Measurements from ENCODE around the gene OR52H1. TPM values are rescaled to one million over a fixed set of nuclear protein-coding genes. Genes with fewer than 3 reads are reported as not detected.

Gene OR52H1
- total RNA-seq, 1 donor from 2014 or later = not detected

- TF ChIP-seq POLR2A (IDR thresholded peaks at IDR 0.05) (no peak), CTCF (IDR thresholded peaks at IDR 0.05) (no peak), POLR2AphosphoS5 (IDR thresholded peaks at IDR 0.05; ENCODE audit: insufficient read depth in 1 of 2, low read depth in 1 of 2) (no peak)
These were observed 38.5 kb downstream of the OR52H1 start, which contains the start of gene UBQLN3 for GRCh38 chr11:5509803-5510202. Gene UBQLN3, minus strand, starts transcription at chr11:5509957. Its CDS starts 399 bp downstream, at chr11:5509558.

GRCh38 chr11:5508605-5509004, 39.7 kb downstream of the OR52H1 start:
- intact Hi-C loops (cut with DNase I) = no loop called here
- no peak for TF ChIP-seq POLR2AphosphoS5 (IDR thresholded peaks at IDR 0.05; ENCODE audit: insufficient read depth in 1 of 2, low read depth in 1 of 2)
- no peak for TF ChIP-seq CTCF (IDR thresholded peaks at IDR 0.05)
- no peak for TF ChIP-seq POLR2A (IDR thresholded peaks at IDR 0.05)
- DNase-seq (ENCODE audit: extremely low spot score in 2 of 2) = no peak
- no peaks in the 10 kb centered on the region for H3K27me3 ChIP-seq
- no peaks in the 10 kb centered on the region for H3K4me1 ChIP-seq
- no peaks in the 10 kb centered on the region for H3K36me3 ChIP-seq
- H3K27ac ChIP-seq = no peak overlapping the region
- no peaks in the 10 kb centered on the region for H3K9me3 ChIP-seq
- H3K4me3 ChIP-seq = no peak overlapping the region

More at GRCh38 chr11:5509803-5510202, 38.5 kb downstream of the OR52H1 start, which contains the start of gene UBQLN3:
- intact Hi-C loops (cut with DNase I) = no loop called here
- H3K27ac ChIP-seq = no peak within 1 kb of the TSS
- no peaks in the 10 kb centered on the region for H3K4me1 ChIP-seq
- no peaks in the 10 kb centered on the region for H3K36me3 ChIP-seq
- no peaks in the 10 kb centered on the region for H3K9me3 ChIP-seq
- no peaks in the 10 kb centered on the region for H3K27me3 ChIP-seq
- no peak within 1 kb of the TSS for H3K4me3 ChIP-seq
- no peak for DNase-seq (ENCODE audit: extremely low spot score in 2 of 2)

GRCh38 chr11:5507933-5508305, 40.4 kb downstream of the OR52H1 start:
- H3K27me3 ChIP-seq = no peaks in the 10 kb centered on the region
- no peak overlapping the region for H3K27ac ChIP-seq
- H3K36me3 ChIP-seq = no peaks in the 10 kb centered on the region
- TF ChIP-seq CTCF (IDR thresholded peaks at IDR 0.05) = no peak
- TF ChIP-seq POLR2AphosphoS5 (IDR thresholded peaks at IDR 0.05; ENCODE audit: insufficient read depth in 1 of 2, low read depth in 1 of 2) = no peak
- no peak for TF ChIP-seq POLR2A (IDR thresholded peaks at IDR 0.05)
- no peak overlapping the region for H3K4me3 ChIP-seq
- no peaks in the 10 kb centered on the region for H3K4me1 ChIP-seq
- H3K9me3 ChIP-seq = no peaks in the 10 kb centered on the region
- DNase-seq (ENCODE audit: extremely low spot score in 2 of 2) = no peak
- intact Hi-C loops (cut with DNase I) = no loop called here

GRCh38 chr11:5507177-5507932, 41.0 kb downstream of the OR52H1 start:
- intact Hi-C loops (cut with DNase I) = no loop called here

More at GRCh38 chr11:5507177-5507932, 41.0 kb downstream of the OR52H1 start:
- Histone ChIP-seq H3K27me3 (no peaks in the 10 kb centered on the region), H3K4me3 (no peak overlapping the region), H3K36me3 (no peaks in the 10 kb centered on the region), H3K9me3 (no peaks in the 10 kb centered on the region), H3K27ac (no peak overlapping the region), H3K4me1 (no peaks in the 10 kb centered on the region)
- TF ChIP-seq POLR2A (IDR thresholded peaks at IDR 0.05) = no peak
- no peak for TF ChIP-seq CTCF (IDR thresholded peaks at IDR 0.05)
- no peak for TF ChIP-seq POLR2AphosphoS5 (IDR thresholded peaks at IDR 0.05; ENCODE audit: insufficient read depth in 1 of 2, low read depth in 1 of 2)
- DNase-seq (ENCODE audit: extremely low spot score in 2 of 2) = no peak
